Activated CD8-positive, alpha-beta T cell treated with anti-CD3 and anti-CD28 coated beads, Interleukin-2, amount 10 ng/mL, durations not matched to agents 7 days and 5 days (primary cell): ENCODE results near the gene GKN1. TPM values are rescaled to one million over a fixed set of nuclear protein-coding genes. Genes with fewer than 3 reads are reported as not detected.
"Not testable (repeated sequence)": the region's sequence is repeated elsewhere in the genome, so short reads cannot be mapped to it uniquely, and the experiment has no call there.

Experiments
- ATAC-seq: fragments of 150-1000 bp; cut with Tn5 transposase; one replicate; pipeline ENCODE4 v1.10.0; 2021; ENCODE audit warnings: moderate library complexity
- CTCF ChIA-PET: fragments of 350-600 bp; sonication (Branson Sonifier 250); formaldehyde crosslinking; loops from one replicate; lab custom pipeline; 2021; ENCODE audit warnings: antibody characterized with exemption; lab: Charles Lee
- POLR2A ChIA-PET: fragments of 350-600 bp; sonication (Branson Sonifier 250); formaldehyde crosslinking; loops from one replicate; lab custom pipeline; 2021; ENCODE audit warnings: antibody characterized with exemption; lab: Charles Lee
- DNase-seq: peaks from one replicate; pipeline ENCODE4 v3.0.0-alpha.2; 2020
- H3K27ac Mint-ChIP-seq: one replicate; pipeline ENCODE4 v1.8.0; 2021; ENCODE audit warnings: mild to moderate bottlenecking, mixed read lengths
- H3K27me3 Mint-ChIP-seq: one replicate; pipeline ENCODE4 v1.8.0; 2021; ENCODE audit warnings: low read depth, mixed read lengths
- H3K36me3 Mint-ChIP-seq: one replicate; pipeline ENCODE4 v1.8.0; 2021; ENCODE audit warnings: low read depth, mixed read lengths
- H3K4me1 Mint-ChIP-seq: one replicate; pipeline ENCODE4 v1.8.0; 2021; ENCODE audit warnings: low read depth, mixed read lengths
- H3K4me3 Mint-ChIP-seq: one replicate; pipeline ENCODE4 v1.8.0; 2021; ENCODE audit warnings: mild to moderate bottlenecking, mixed read lengths
- H3K9me3 Mint-ChIP-seq: one replicate; pipeline ENCODE4 v1.8.0; 2022; ENCODE audit warnings: mixed read lengths; ENCODE audit not compliant: insufficient read depth
- total RNA-seq, 2 experiments: library from RNA; stranded (reverse); gene quantifications; one replicate each; pipeline ENCODE4 v1.2.3, GENCODE V29; 2021

GKN1 gene
- total RNA-seq, 2 experiments from 2014 or later: not detected

DNA sequence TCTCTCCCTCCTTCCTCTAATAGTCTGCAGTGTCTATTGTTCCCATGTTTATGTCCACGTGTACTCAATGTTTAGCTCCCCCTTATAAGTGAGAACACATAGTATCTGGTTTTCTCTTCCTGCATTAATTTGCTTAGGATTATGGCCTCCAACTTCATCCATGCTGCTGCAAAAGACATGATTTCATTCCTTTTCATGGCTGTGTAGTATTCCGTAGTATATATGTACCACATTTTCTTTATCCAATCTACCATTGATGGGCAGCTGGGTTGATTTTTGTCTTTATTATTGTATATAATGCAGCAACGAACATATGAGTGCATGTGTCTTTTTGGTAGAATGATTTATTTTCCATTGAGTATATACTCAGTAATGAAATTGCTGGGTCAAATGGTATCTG, 35.5 kb upstream of the GKN1 start:
- Mint-ChIP-seq H3K27ac (no peak overlapping the region), H3K9me3 (no peaks in the 10 kb centered on the region), H3K27me3 (peaks cover 44% of the 10 kb centered on the region), H3K4me3 (no peak overlapping the region), H3K36me3 (no peaks in the 10 kb centered on the region), H3K4me1 (peaks cover 2% of the 10 kb centered on the region)
- ChIA-PET CTCF (interaction anchor here (1.6 kb wide), 1 partner anchor 14 kb away, joined by 3 read pairs; no protein-coding TSS in a partner anchor), POLR2A (no interaction called here)
- no peak for DNase-seq
- ATAC-seq: no peak

DNA sequence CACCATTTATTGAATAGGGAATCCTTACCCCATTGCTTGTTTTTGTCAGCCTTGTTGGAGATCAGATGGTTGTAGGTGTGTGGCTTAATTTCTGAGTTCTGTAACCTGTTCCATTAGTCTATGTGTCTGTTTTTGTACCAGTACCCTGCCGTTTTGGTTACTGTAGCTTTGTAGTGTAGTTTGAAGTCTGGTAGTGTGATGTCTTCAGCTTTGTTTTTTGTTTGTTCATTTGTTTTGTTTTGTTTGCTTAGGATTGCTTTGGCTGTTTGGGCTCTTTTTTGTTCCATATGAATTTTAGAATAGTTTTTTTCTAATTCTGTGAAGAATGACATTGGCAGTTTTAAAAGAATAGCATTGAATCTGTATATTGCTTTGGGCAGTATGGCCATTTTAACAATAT, 34.5 kb upstream of the GKN1 start:
- H3K4me3 Mint-ChIP-seq: no peak overlapping the region
- H3K27ac Mint-ChIP-seq: no peak overlapping the region
- no peaks in the 10 kb centered on the region for H3K9me3 Mint-ChIP-seq
- no peak for ATAC-seq
- DNase-seq: no peak
- H3K36me3 Mint-ChIP-seq: no peaks in the 10 kb centered on the region
- peaks cover 44% of the 10 kb centered on the region for H3K27me3 Mint-ChIP-seq
- ChIA-PET POLR2A (no interaction called here), CTCF (no interaction called here)
- H3K4me1 Mint-ChIP-seq: peaks cover 2% of the 10 kb centered on the region

DNA sequence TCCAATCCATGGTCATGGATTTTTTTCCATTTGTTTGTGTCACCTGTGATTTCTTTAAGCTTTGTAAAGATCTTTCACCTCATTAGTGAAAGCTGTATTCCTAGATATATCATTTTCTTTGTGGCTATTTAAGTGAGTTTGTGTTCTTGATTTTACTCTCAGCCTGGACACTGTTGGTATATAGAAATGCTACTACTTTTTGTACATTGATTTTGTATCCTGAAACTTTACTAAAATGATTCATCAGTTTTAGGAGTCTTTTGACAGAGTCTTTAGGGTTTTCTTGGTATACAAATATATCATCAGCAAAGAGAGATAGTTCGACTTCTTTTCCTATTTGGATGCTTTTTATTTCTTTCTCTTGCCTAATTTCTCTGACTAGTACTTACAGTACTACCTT, 34.1 kb upstream of the GKN1 start:
- Mint-ChIP-seq H3K4me1 (peaks cover 2% of the 10 kb centered on the region), H3K36me3 (no peaks in the 10 kb centered on the region), H3K4me3 (no peak overlapping the region), H3K27ac (no peak overlapping the region), H3K27me3 (peaks cover 44% of the 10 kb centered on the region), H3K9me3 (no peaks in the 10 kb centered on the region)
- ChIA-PET CTCF (no interaction called here), POLR2A (no interaction called here)
- no peak for DNase-seq
- ATAC-seq: no peak

DNA sequence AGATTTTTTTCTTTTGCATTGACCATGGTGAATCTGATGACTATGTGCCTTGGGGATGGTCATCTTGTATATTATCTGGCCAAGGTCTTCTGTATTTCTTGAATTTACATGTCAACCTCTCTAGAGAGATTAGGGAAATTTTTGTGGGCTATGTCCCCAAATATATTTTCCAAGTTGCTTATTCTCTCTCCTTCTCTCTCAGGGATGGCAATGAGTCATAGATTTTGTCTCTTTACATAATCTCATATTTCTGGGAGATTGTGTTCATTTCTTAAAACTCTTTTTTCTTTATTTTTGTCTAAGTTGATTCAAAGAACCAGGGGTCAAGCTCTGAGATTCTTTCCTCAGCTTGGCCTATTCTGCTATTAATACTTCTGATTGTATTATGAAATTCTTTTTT, 31.6 kb upstream of the GKN1 start:
- Mint-ChIP-seq H3K27ac (no peak overlapping the region), H3K4me1 (peaks cover 2% of the 10 kb centered on the region), H3K36me3 (no peaks in the 10 kb centered on the region), H3K4me3 (no peak overlapping the region), H3K9me3 (no peaks in the 10 kb centered on the region), H3K27me3 (peaks cover 44% of the 10 kb centered on the region)
- no peak for DNase-seq
- ChIA-PET CTCF (interaction anchor here (0.7 to 3.8 kb wide), 40 partner anchors 8 to 479 kb away, joined by 3 to 29 read pairs (median 4); partner anchors contain the start of genes ANTXR1, APLF, FBXO48 and GKN1), POLR2A (interaction anchor here (0.7 kb wide), 1 partner anchor 455 kb away, joined by 3 read pairs; no protein-coding TSS in a partner anchor)
- ATAC-seq: no peak

DNA sequence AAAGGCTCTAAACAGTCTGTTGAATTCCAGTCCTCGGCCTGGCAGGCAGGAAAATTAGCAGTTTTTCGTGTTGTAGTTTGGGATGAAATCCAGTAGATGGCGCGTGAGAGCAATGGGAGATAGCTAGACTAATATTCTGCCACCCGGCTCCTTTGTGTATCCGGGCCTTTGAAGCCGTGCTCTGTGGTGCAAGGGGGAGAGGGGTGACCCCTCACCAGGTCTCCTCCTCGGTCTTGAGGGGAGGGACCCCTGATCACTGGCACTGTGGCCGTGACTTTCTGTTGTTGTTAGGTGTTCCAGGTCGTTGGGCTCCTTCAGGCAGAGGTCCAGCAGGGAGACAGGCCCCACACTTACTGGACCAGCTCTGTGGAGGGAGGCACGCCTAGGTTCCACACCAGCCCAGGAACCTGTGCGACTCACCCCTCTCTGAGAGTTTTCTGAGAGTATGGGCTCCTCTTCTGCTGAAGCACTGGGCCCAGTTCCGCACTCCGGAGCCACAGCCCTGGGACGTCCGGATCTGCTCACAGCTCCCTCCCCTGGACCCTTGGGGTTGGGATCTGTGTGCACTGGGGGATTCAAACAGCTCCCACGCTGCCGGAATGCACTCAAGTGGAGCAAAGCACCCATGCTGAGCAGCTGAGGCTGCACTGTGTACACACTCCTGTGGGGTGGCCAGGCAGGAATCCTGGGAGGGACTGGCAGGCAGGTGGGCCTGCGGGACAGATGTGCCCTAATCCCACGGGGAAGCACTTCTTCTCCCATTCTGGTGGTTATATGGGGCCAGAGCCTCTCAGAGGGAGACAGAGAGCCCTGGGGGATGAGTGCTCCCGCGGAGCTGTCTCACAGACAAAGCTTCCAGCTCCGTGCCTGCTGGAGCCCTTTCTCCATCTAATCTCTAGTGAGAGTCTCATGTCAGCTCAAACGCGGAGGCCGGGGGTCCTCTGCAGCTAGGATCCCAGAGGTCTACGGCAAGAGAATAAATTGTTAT, 30.6 kb upstream of the GKN1 start:
- no peak overlapping the region for H3K4me3 Mint-ChIP-seq
- ChIA-PET POLR2A (interaction anchor here (0.7 kb wide), 1 partner anchor 456 kb away, joined by 3 read pairs; no protein-coding TSS in a partner anchor), CTCF (interaction anchor here (0.6 to 3.8 kb wide), 54 partner anchors 9 to 480 kb away, joined by 3 to 29 read pairs (median 4); partner anchors contain the start of genes ANTXR1, APLF, FBXO48 and GKN1)
- peaks cover 41% of the 10 kb centered on the region for H3K27me3 Mint-ChIP-seq
- DNase-seq (peak; percentile 68), ATAC-seq (peak; percentile 75)
- H3K36me3 Mint-ChIP-seq: no peaks in the 10 kb centered on the region
- H3K27ac Mint-ChIP-seq: no peak overlapping the region
- peaks cover 2% of the 10 kb centered on the region for H3K4me1 Mint-ChIP-seq
- H3K9me3 Mint-ChIP-seq: no peaks in the 10 kb centered on the region

DNA sequence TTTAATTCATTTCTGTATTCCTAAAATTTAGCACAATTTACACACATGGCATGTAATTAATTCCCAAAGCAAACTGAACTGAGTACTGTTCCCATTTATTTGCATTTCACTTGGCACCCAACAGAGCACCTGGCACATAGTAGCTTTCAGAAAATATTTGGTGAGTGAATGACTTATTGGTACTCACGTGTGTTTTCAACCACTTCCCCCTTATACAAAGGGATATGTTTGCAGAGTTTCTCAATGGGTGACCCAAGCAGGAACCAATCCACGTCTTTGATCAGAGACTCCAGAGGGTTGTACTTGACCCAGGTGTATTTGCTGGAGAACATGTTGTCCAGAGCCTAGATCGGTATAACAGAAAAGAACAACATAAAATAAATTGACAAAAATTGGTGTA, 28.3 kb upstream of the GKN1 start:
- no peaks in the 10 kb centered on the region for H3K9me3 Mint-ChIP-seq
- peaks cover 31% of the 10 kb centered on the region for H3K27me3 Mint-ChIP-seq
- H3K27ac Mint-ChIP-seq: no peak overlapping the region
- ATAC-seq (no peak), DNase-seq (no peak)
- H3K36me3 Mint-ChIP-seq: no peaks in the 10 kb centered on the region
- no peak overlapping the region for H3K4me3 Mint-ChIP-seq
- H3K4me1 Mint-ChIP-seq: peaks cover 2% of the 10 kb centered on the region
- CTCF ChIA-PET: interaction anchor here (1.4 kb wide), 1 partner anchor 9 kb away, joined by 3 read pairs; no protein-coding TSS in a partner anchor
- POLR2A ChIA-PET: no interaction called here

DNA sequence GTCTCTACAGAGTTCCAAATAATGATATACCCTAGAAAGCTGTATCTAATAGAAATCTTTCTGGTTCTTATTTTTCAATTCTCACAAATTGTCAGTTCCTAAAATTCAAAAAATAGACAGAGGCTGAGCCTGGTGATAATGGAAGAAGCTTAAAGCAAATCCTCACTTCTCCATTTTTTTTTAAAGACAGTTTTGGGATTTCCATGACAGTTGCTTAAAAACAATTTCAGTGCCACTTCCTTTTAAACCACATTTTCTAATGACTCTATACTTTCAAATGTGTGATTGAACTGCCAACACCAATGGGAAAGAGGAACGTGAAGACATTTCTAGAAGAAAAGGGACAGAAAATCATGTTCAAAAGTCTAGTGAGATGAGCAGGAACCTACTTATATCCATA, 25.7 kb upstream of the GKN1 start:
- Mint-ChIP-seq H3K4me1 (no peaks in the 10 kb centered on the region), H3K9me3 (no peaks in the 10 kb centered on the region), H3K4me3 (no peak overlapping the region), H3K36me3 (no peaks in the 10 kb centered on the region), H3K27ac (no peak overlapping the region), H3K27me3 (peaks cover 28% of the 10 kb centered on the region)
- ChIA-PET POLR2A (no interaction called here), CTCF (no interaction called here)
- no peak for ATAC-seq
- DNase-seq: no peak

DNA sequence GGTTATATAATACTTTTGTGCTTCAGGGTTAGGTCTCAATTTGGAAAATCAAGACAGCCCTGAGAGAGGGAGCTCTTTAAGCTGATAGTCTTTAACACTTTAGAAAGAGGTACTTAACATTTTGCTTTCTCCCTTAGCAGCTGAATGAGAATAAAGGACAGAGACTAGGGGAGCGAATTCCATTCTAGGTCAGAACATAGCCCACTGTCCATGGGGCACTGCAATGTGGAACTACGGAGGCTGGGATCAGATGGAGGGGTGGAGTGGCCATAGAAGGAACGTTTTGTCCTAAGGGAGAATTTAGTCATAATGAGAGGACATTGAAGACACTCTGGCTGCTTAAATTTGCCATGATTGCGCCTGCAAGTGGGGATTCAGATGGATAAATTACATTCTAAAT, 22.5 kb upstream of the GKN1 start:
- ChIA-PET CTCF (interaction anchor here (5.1 kb wide), 1 partner anchor 8 kb away, joined by 25 read pairs; no protein-coding TSS in a partner anchor), POLR2A (no interaction called here)
- no peak for DNase-seq
- H3K36me3 Mint-ChIP-seq: no peaks in the 10 kb centered on the region
- no peaks in the 10 kb centered on the region for H3K9me3 Mint-ChIP-seq
- no peaks in the 10 kb centered on the region for H3K4me1 Mint-ChIP-seq
- H3K4me3 Mint-ChIP-seq: no peak overlapping the region
- no peak overlapping the region for H3K27ac Mint-ChIP-seq
- ATAC-seq: no peak
- H3K27me3 Mint-ChIP-seq: peaks cover 21% of the 10 kb centered on the region

DNA sequence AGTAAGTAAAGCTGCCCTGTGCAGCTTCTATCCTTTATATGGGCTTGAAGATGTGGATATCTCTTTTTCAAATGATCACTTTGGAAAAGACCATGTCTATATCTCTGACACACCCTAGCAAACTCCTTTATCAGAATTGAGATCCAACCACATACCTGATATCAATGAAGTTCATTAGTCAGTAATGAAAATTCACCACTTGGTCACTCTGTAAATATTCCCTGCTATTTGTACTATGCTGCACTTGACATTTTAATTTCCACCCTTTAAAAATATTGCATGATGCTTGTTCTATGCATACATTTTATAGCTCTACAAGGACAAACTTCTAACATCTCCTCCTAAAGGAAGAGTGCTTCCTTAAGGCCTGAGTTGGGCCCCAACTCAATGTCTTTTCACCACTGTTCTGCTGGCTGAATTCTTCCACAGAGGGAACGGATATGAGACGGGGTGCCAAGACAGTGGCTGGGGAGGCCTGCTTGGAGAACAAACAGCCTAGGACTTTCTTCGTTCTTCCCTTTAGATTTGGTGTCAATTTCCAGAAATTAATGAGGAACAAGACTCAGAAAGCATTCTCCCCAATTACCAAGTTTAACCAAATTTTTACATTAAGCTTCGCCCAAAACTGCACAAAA, 21.4 kb upstream of the GKN1 start, which contains the start of gene GKN2:
TSS of gene GKN2 (minus strand) at position 7 of the 635 bp plus-strand sequence. CDS start 32 bp downstream, outside the sequence.
- H3K36me3 Mint-ChIP-seq: no peaks in the 10 kb centered on the region
- POLR2A ChIA-PET: no interaction called here

DNA sequence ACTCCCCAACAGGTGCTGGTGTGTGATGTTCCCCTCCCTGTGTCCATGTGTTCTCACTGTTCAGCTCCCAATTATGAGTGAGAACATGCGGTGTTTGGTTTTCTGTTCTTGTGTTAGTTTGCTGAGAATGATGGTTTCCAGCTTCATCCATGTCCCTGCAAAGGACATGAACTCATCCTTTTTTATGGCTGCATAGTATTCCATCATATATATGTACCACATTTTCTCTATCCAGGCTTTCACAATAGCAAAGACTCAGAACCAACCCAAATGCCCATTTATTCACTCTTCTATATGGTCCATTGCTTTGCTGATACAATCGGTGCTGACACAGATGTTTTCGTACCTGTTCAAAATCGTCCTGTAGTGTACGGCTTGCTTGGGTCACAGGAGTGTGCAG, 19.0 kb upstream of the GKN1 start:
- H3K9me3 Mint-ChIP-seq, H3K4me3 Mint-ChIP-seq, H3K4me1 Mint-ChIP-seq, H3K36me3 Mint-ChIP-seq, POLR2A ChIA-PET, ATAC-seq, DNase-seq, H3K27ac Mint-ChIP-seq: not testable (repeated sequence)
- CTCF ChIA-PET: interaction anchor here (5.1 kb wide), 1 partner anchor 12 kb away, joined by 25 read pairs; no protein-coding TSS in a partner anchor
- peaks cover 19% of the 10 kb centered on the region for H3K27me3 Mint-ChIP-seq

More for the DNA sequence above, 21.4 kb upstream of the GKN1 start, which contains the start of gene GKN2:
- Mint-ChIP-seq H3K4me3 (no peak within 1 kb of the TSS), H3K4me1 (no peaks in the 10 kb centered on the region), H3K27me3 (peaks cover 21% of the 10 kb centered on the region), H3K9me3 (no peaks in the 10 kb centered on the region), H3K27ac (no peak within 1 kb of the TSS)
- no peak for DNase-seq
- CTCF ChIA-PET: interaction anchor here (5.1 kb wide), 1 partner anchor 10 kb away, joined by 25 read pairs; no protein-coding TSS in a partner anchor
- no peak for ATAC-seq

DNA sequence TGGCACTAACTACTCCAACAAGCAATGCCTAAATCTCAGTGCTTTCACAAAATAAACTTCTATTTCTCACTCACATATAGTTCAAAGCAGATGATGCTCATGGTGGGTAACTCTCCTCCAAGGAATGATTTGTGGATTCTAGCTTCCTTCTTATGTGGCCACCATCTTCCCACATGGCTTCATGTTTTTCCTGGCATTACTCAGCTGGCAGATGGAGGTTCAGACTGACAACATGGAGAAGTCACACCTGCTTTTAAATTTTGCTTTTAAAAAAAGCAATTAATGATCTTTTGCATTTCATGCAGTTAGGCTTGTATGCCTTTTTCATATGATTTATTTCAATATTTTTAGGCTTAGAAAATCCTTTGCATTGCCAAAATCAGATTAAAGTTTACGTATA, 15.4 kb upstream of the GKN1 start:
- H3K27ac Mint-ChIP-seq: no peak overlapping the region
- POLR2A ChIA-PET: no interaction called here
- no peaks in the 10 kb centered on the region for H3K36me3 Mint-ChIP-seq
- no peak overlapping the region for H3K4me3 Mint-ChIP-seq
- no peaks in the 10 kb centered on the region for H3K9me3 Mint-ChIP-seq
- ATAC-seq (no peak), DNase-seq (no peak)
- H3K27me3 Mint-ChIP-seq: peaks cover 15% of the 10 kb centered on the region
- CTCF ChIA-PET: interaction anchor here (0.7 to 1.1 kb wide), 2 partner anchors 15 to 48 kb away, joined by 3 to 5 read pairs; no protein-coding TSS in a partner anchor
- no peaks in the 10 kb centered on the region for H3K4me1 Mint-ChIP-seq
